Effector memory CD8-positive, alpha-beta T cell (primary cell): ENCODE measurements around the gene INTS15.

Experiments
- ATAC-seq: fragments of 150-1000 bp; cut with Tn5 transposase; replicated peaks from 2 replicates; pipeline ENCODE4 v1.10.0; 2021; ENCODE audit warnings: mild to moderate bottlenecking, moderate library complexity
- DNase-seq, 3 experiments: peaks; one replicate each; pipeline ENCODE4 v3.0.0; 2021
- H3K27ac Mint-ChIP-seq, 2 donors: one replicate each; pipeline ENCODE4 v1.8.0; 2022; ENCODE audit warnings: mild to moderate bottlenecking in 2 of 2, mixed read lengths in 2 of 2, moderate library complexity in 2 of 2
- H3K27me3 Mint-ChIP-seq, 2 donors: one replicate each; pipeline ENCODE4 v1.8.0; 2022; ENCODE audit warnings: mixed read lengths in 2 of 2
- H3K36me3 Mint-ChIP-seq: one replicate; pipeline ENCODE4 v1.8.0; 2022; ENCODE audit warnings: mild to moderate bottlenecking, moderate library complexity, mixed read lengths; ENCODE audit not compliant: insufficient read depth
- H3K4me1 Mint-ChIP-seq, 2 donors: one replicate each; pipeline ENCODE4 v1.8.0; 2022; ENCODE audit warnings: low read depth in 2 of 2, mixed read lengths in 2 of 2
- H3K4me3 Mint-ChIP-seq, 2 donors: one replicate each; pipeline ENCODE4 v1.8.0; 2022; ENCODE audit warnings: mild to moderate bottlenecking in 2 of 2, mixed read lengths in 2 of 2, moderate library complexity in 2 of 2
- H3K9me3 Mint-ChIP-seq, 2 donors: one replicate each; pipeline ENCODE4 v1.8.0; 2022; ENCODE audit warnings: mixed read lengths in 2 of 2

The INTS15 gene

DNA sequence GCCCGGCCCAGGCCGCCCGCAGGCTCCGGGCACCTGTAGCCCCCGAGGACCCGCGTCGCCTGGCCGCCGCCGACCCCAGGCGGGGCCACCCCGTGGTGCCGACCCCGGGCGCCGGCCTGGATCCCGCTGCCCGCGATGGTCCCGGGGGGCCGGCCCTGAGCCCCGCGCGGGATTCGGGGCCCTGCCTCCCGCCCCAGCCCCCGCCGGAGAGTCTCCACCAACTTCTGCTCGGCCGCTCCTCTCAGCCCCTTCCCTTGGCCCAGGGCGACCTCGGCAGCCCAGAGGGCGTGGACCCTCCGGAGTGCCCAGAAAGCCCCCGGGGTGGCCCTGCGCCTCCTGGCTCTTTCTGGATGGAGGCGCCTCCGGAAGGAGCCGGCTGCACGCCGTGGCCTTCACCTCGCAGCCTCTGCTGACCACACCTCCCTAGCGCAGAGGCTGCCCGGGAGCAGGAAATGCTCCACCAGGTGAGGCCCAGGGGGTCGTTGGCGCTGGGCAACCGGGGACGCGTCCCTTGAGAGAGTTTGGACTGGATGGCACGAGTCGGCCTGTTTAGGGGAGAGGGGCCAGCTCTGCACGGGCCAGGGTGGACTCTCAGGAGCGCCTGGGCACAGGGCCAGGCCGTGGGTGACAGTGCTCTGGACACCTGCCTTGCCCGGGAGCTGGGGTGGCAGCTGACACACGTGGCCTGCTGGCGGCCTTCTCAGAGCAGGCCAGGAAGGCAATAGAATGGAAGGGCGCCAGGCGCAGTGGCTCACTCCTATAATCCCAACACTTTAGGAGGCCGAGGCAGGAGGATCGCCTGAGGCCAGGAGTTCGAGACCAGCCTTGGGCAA, 26.1 kb downstream of the INTS15 start:
- ATAC-seq (peak; percentile 28), DNase-seq (no peak)
- H3K4me1 Mint-ChIP-seq = peaks cover 15 to 47% of the 10 kb centered on the region in 2 donors
- H3K36me3 Mint-ChIP-seq = peaks cover 9% of the 10 kb centered on the region
- H3K27ac Mint-ChIP-seq = peak overlapping the region in 1 of 2 donors; percentile 69
- peak overlapping the region; percentile 71 to 75 for H3K4me3 Mint-ChIP-seq
- H3K9me3 Mint-ChIP-seq = no peaks in the 10 kb centered on the region
- no peaks in the 10 kb centered on the region for H3K27me3 Mint-ChIP-seq

DNA sequence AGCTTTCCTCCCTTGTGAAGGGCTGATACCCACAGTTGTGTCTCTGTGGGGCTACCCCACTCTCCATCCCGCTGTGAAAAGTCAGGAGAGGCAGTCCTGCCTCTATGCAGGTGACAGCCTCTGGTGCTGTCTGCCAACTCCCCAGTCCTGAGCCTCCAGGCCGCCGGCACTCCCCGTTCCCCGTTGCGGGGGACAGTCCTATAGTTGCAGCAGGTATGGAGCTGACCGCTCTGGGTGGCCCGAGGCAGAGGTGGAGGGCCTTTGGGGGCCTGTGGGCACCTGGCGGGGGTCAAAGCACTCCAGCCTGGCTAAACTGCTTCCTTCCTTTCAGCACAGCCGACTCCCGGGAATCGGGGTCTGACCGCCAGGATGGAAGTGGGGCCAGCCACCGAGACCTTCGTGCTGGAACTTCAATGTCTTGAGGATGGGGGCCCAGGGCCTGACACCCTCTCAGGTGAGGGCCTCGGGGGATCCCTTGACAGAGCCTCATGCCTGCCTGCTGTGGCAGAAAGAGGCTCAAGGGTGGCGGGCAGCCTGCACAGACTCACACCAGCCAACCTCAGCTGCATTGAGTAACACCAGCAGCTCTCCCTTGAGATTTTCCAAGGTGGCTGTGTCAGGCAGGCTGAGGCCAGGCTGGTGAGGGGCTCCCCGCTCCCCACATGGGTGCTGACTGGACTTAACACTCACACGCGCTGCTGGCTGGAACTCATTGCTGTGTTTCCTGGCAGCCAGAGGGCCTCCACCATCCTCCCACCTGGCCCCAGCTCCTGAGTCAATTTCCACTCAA, 27.2 kb downstream of the INTS15 start:
- Mint-ChIP-seq H3K4me3 (peak overlapping the region; percentile 60 to 75), H3K36me3 (peaks cover 19% of the 10 kb centered on the region), H3K9me3 (no peaks in the 10 kb centered on the region), H3K27me3 (no peaks in the 10 kb centered on the region), H3K27ac (peak overlapping the region; percentile 85 to 86), H3K4me1 (peaks cover 24 to 56% of the 10 kb centered on the region in 2 donors)
- DNase-seq (no peak), ATAC-seq (no peak)

DNA sequence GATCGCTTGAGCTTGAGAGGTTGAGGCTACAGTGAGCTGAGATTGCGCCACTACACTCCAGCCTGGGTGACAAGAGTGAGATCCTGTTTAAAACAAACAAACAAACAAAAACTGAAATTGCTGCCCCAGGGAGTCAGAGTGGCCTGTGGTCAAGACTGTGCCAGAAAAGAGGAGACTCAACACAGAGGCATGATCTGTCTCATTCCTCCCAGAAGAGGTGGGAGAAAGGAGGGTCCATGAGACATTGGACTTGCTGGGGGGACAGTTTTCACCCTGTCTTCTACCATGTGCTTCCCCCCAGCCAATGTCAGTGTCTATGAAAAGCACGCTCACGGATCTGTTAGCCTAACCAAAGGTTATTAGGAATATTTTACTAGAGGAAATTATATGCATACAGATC, 28.8 kb downstream of the INTS15 start:
- Mint-ChIP-seq H3K27ac (peak overlapping the region in 1 of 2 donors; percentile 44), H3K27me3 (no peaks in the 10 kb centered on the region), H3K4me1 (peaks cover 25 to 58% of the 10 kb centered on the region in 2 donors), H3K36me3 (peaks cover 23% of the 10 kb centered on the region), H3K9me3 (no peaks in the 10 kb centered on the region), H3K4me3 (no peak overlapping the region)
- no peak for DNase-seq
- ATAC-seq = no peak

DNA sequence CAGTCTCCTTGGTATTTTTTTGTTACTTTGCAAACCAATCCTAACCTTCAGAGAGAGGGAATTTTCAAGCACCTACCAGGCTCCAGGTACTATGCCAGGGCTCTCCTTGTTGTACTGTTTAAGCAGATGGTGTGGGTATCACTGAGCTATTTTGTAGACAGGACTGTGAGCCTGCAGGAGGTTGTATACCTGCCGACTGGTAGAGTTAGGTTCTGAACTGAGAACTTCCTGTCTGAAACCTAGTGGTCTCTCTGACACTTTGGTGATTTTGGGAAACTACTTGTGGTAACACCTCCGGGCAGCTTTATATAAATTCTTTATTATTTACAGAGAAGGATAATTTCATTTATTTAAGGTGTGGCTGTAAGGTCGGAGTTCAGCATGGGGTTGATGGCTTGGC, 30.1 kb downstream of the INTS15 start:
- H3K36me3 Mint-ChIP-seq = peaks cover 26% of the 10 kb centered on the region
- H3K4me3 Mint-ChIP-seq = peak overlapping the region; percentile 73 to 81
- ATAC-seq (peak; percentile 13), DNase-seq (no peak)
- H3K27ac Mint-ChIP-seq = peak overlapping the region; percentile 70 to 87
- H3K9me3 Mint-ChIP-seq = no peaks in the 10 kb centered on the region
- H3K27me3 Mint-ChIP-seq = no peaks in the 10 kb centered on the region
- H3K4me1 Mint-ChIP-seq = peaks cover 32 to 63% of the 10 kb centered on the region in 2 donors

DNA sequence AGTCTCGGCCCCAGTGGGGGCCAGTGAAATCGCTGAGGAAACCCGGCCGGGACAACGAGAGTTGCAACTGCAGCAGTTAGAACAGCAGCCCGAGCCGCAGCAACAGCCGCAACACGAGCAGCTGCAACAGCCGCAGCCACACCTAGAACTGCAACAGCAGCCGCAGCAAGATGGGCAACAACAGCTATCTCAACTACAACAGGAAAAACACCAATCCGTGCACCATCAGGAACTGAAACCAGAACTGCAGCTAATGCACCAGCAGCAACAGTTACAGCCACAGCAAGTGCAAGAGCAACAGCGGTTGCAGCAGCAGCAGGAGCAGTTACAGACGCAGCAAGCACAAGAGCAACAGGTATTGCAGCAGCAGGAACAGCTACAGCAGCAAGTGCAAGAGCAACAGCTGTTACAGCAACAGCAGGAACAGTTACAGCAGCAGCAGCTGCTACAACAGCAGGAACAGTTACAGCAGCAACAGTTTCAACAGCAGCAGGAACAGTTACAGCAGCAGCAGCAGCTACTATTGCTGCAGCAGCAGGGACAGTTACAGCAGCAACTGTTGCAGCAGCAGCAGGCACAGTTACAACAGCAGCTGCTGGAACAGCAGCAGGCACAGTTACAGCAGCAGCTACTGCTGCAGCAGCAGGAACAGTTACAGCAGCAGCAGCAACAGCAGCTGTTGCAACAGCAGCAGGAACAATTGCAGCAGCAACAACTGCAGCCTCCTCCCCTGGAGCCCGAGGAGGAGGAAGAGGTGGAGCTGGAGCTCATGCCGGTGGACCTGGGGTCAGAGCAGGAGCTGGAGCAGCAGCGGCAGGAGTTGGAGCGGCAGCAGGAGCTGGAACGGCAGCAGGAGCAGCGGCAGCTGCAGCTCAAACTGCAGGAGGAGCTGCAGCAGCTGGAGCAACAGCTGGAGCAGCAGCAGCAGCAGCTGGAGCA, 31.6 kb downstream of the INTS15 start:
- peak overlapping the region; percentile 73 to 81 for H3K4me3 Mint-ChIP-seq
- H3K27me3 Mint-ChIP-seq = no peaks in the 10 kb centered on the region
- ATAC-seq (peak; percentile 47), DNase-seq (no peak)
- H3K4me1 Mint-ChIP-seq = peaks cover 36 to 63% of the 10 kb centered on the region in 2 donors
- peaks cover 26% of the 10 kb centered on the region for H3K36me3 Mint-ChIP-seq
- peak overlapping the region; percentile 70 to 87 for H3K27ac Mint-ChIP-seq
- H3K9me3 Mint-ChIP-seq = no peaks in the 10 kb centered on the region

DNA sequence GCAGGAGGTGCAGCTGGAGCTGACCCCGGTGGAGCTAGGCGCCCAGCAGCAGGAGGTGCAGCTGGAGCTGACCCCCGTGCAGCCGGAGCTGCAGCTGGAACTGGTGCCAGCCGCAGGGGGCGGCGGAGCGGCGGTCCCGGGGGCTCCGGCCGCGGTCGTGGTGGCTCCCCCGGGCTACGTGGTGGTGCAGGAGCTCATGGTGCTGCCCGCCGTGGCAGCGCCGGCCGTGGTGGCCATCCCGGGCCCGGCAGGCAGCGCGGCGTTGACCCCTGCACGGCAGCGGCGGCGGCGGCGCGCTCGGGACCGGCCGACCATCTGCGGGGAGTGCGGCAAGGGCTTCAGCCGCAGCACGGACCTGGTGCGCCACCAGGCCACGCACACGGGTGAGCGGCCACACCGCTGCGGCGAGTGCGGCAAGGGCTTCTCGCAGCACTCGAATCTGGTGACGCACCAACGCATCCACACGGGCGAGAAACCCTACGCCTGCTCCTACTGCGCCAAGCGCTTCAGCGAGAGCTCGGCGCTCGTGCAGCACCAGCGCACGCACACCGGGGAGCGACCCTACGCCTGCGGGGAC, 32.4 kb downstream of the INTS15 start:
- Mint-ChIP-seq H3K4me1 (peaks cover 36 to 58% of the 10 kb centered on the region in 2 donors), H3K4me3 (no peak overlapping the region)
- no peak for ATAC-seq

DNA sequence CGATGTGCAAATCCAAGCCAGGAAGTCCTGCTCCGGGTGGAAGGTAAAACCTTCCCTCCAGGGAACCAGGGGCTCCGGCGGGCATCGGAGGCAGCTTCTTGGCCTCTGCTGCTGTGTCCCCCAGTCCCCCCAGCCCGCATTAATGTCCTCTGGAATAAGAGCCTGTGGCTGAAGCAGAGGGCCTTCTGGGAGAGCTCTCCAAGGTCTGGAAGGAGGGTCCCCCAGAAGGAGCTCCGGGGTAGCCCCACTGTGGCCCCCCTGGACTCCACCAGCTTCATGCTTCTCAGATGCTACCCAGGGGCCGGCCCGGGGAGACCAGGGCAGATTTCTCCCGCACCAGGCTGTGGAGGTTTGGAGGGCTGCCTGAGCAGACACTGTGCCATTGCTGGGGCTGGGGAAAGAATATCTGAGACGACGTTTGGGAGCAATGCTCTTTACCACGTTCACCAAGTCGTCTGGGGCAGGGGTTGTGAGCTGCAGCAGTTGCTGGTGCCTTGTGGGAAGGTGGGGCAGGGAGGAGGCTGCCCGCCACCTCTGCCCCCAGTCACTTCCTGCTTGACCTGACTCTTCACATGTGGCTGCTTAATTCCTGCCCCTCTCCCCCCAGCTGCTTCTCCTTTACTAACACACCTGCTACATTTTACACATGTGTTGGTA, 33.9 kb downstream of the INTS15 start:
- no peaks in the 10 kb centered on the region for H3K27me3 Mint-ChIP-seq
- ATAC-seq (peak; percentile 75), DNase-seq (peak in 1 of 3 experiments; percentile 11)
- H3K9me3 Mint-ChIP-seq = no peaks in the 10 kb centered on the region
- H3K4me1 Mint-ChIP-seq = peaks cover 37 to 51% of the 10 kb centered on the region in 2 donors
- H3K4me3 Mint-ChIP-seq = peak overlapping the region; percentile 67 to 88
- H3K27ac Mint-ChIP-seq = peak overlapping the region; percentile 85 to 92
- H3K36me3 Mint-ChIP-seq = peaks cover 19% of the 10 kb centered on the region

More for the DNA sequence above, 32.4 kb downstream of the INTS15 start:
- no peaks in the 10 kb centered on the region for H3K27me3 Mint-ChIP-seq
- no peak for DNase-seq
- no peaks in the 10 kb centered on the region for H3K9me3 Mint-ChIP-seq
- no peak overlapping the region for H3K27ac Mint-ChIP-seq
- H3K36me3 Mint-ChIP-seq = peaks cover 26% of the 10 kb centered on the region

DNA sequence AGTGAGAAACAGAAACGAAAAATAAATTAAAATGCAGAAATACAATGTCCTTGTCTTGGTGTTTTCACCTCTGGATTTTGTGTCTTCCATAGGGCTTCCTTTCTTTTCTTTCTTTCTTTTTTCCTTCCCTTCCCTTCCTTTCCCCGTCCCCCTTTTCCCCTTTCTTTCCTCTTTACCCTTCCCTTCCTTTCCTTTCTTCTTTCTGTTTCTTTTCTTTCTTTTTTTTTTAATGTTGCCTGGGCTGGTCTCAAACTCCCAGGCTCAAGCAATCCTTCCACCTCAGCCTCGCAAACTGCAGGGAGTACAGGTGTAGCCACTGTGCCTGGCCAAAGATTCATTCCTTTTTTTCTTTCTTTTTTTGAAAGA, 34.4 kb downstream of the INTS15 start:
- no peaks in the 10 kb centered on the region for H3K27me3 Mint-ChIP-seq
- H3K4me1 Mint-ChIP-seq = peaks cover 34 to 46% of the 10 kb centered on the region in 2 donors
- no peak for DNase-seq
- peaks cover 19% of the 10 kb centered on the region for H3K36me3 Mint-ChIP-seq
- H3K27ac Mint-ChIP-seq = peak overlapping the region; percentile 85 to 92
- no peaks in the 10 kb centered on the region for H3K9me3 Mint-ChIP-seq
- peak overlapping the region; percentile 67 to 88 for H3K4me3 Mint-ChIP-seq
- ATAC-seq = no peak

DNA sequence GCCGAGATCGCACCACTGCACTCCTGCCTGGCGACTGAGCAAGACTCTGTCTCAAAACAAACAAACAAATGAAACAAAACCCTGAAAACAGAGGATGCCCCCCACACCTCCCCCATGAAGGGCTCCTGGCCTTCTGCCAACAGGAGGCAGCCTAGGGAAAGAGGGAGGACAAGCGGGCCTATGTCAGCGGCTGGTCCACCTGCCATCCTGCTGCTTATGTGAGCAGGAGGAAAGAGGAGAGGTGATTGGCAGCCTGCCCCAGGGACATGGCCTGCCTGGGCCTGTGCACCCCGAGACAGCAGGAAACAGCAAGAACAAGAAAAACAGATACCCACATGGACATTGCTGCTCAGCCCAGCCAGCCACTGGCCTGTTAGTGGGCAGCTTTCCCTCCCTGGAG, 38.2 kb downstream of the INTS15 start:
- H3K4me3 Mint-ChIP-seq = no peak overlapping the region
- ATAC-seq (no peak), DNase-seq (no peak)
- H3K27me3 Mint-ChIP-seq = no peaks in the 10 kb centered on the region
- peaks cover 9% of the 10 kb centered on the region for H3K36me3 Mint-ChIP-seq
- no peaks in the 10 kb centered on the region for H3K9me3 Mint-ChIP-seq
- peaks cover 20 to 21% of the 10 kb centered on the region in 2 donors for H3K4me1 Mint-ChIP-seq
- no peak overlapping the region for H3K27ac Mint-ChIP-seq

DNA sequence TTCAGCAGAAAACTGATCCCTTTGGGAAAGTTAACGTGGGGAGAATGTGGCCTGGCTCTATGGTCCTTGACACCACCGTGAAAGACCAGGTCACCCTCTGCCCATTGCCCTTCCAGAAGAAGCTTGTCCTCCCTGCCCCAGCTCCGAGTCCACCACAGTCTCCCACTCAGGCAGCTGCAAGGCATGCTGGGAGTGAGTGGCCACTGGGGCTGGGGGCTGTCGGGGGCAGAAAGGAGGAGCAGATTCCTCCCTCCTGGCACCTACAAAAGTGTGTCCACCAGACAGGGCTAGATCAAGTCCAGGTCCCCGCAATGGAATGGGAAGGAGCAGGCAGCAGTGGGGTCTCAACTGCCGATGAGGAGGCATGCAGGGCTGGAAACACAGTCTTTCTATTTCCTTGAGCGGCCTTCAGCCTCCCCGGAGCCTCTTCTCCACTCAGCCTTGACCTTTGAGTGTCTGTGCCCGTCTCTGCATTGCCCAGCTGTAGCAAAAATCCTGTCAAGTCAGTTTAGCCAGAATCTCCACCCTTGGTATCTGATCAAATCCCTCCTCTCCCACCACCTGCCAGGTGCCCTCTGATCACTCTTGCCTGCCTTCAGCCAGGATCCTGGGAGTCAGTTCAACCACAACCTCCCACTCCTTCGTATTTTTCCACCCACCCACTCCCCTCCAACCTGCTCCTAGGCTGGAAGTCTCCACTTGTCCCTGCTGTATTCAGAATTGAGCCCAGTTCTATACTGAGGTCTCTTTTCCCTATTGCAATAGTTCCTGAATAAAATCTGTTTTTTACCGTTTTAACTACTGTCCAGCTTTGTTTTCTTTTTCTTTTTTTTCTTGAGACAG, 40.4 kb downstream of the INTS15 start:
- H3K27ac Mint-ChIP-seq = no peak overlapping the region
- H3K36me3 Mint-ChIP-seq = no peaks in the 10 kb centered on the region
- DNase-seq (no peak), ATAC-seq (no peak)
- H3K27me3 Mint-ChIP-seq = no peaks in the 10 kb centered on the region
- no peak overlapping the region for H3K4me3 Mint-ChIP-seq
- peaks cover 8 to 9% of the 10 kb centered on the region in 2 donors for H3K4me1 Mint-ChIP-seq
- no peaks in the 10 kb centered on the region for H3K9me3 Mint-ChIP-seq

DNA sequence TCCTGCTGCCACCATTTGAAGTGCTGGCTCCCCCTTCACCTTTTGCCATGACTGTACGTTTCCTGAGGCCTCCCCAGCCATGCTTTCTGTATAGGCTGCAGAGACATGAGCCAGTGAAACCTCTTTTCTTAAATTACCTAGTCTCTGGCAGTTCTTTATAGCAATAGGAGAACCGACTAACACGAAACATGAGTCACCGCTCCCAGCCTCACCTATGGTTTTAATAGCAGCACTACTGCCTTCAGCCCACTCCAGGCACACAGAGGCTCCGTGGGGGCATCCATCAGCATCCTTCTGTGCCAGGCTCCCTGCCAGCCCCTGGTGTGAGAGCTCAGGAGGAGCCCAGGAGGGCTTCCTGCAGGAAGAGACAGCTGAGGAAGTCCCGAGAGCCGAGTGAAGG, 41.8 kb downstream of the INTS15 start:
- DNase-seq (no peak), ATAC-seq (no peak)
- no peaks in the 10 kb centered on the region for H3K27me3 Mint-ChIP-seq
- no peaks in the 10 kb centered on the region for H3K9me3 Mint-ChIP-seq
- H3K36me3 Mint-ChIP-seq = peaks cover 5% of the 10 kb centered on the region
- H3K4me1 Mint-ChIP-seq = peaks cover 3 to 10% of the 10 kb centered on the region in 2 donors
- no peak overlapping the region for H3K4me3 Mint-ChIP-seq
- no peak overlapping the region for H3K27ac Mint-ChIP-seq

DNA sequence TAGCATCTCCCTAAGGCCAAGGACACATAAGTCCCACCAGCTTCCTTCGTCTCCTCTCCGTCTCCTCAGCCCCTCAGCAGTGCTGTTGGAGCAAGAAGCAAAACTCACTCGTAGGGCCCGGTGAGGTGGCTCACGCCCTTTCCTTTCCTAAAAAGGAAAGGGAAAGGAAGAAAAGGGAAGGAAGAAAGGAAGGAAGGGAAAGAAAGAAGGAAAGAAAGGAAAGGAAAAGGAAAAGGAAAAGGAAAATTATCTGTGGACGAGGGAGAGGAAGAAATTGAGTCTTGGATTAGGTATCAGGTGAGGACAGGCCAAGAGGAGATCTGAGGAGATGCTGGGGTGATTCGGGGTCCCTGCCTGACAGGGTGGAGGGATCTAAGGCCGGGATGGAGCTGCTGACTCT, 44.2 kb downstream of the INTS15 start:
- no peaks in the 10 kb centered on the region for H3K9me3 Mint-ChIP-seq
- H3K4me3 Mint-ChIP-seq = no peak overlapping the region
- H3K27me3 Mint-ChIP-seq = no peaks in the 10 kb centered on the region
- DNase-seq (no peak), ATAC-seq (no peak)
- peaks cover 5% of the 10 kb centered on the region for H3K36me3 Mint-ChIP-seq
- H3K27ac Mint-ChIP-seq = no peak overlapping the region
- H3K4me1 Mint-ChIP-seq = peaks cover 13 to 18% of the 10 kb centered on the region in 2 donors
